ENCODE data around the gene WDR88. TPM values are rescaled to one million over a fixed set of nuclear protein-coding genes. Genes with fewer than 3 reads are reported as not detected.

WDR88 gene
- total RNA-seq, 1 donor from 2014 or later = not detected

DNA sequence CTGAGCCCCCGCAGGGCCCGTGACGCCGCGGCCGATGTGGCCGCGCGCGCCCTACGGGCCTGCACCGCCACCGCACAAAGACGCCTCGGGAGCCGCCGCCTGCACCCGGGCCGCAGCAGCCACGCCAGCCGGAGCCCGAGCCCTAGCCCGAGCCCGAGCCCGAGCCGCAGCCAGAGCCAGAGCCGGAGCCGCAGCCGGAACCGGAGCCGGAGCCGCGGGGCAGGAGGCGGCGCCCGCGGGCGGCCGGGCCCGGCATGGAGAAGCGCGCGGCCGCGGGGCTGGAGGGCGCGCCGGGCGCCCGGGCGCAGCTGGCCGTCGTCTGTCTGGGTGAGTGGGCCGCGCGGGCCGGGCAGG is 62.6 kb downstream of the WDR88 start:
- Histone ChIP-seq H3K27me3 (ENCODE audit: control insufficient read depth, insufficient read depth, low read length) (peaks cover 2% of the 10 kb centered on the region), H3K36me3 (ENCODE audit: control insufficient read depth, insufficient read depth, low read length) (no peaks in the 10 kb centered on the region), H3K4me3 (ENCODE audit: low read depth, low read length) (peak overlapping the region; percentile 43)
- no peak for FAIRE-seq
- no peak for DNase-seq (ENCODE audit: low read depth)
- TF ChIP-seq, protein P1, sequence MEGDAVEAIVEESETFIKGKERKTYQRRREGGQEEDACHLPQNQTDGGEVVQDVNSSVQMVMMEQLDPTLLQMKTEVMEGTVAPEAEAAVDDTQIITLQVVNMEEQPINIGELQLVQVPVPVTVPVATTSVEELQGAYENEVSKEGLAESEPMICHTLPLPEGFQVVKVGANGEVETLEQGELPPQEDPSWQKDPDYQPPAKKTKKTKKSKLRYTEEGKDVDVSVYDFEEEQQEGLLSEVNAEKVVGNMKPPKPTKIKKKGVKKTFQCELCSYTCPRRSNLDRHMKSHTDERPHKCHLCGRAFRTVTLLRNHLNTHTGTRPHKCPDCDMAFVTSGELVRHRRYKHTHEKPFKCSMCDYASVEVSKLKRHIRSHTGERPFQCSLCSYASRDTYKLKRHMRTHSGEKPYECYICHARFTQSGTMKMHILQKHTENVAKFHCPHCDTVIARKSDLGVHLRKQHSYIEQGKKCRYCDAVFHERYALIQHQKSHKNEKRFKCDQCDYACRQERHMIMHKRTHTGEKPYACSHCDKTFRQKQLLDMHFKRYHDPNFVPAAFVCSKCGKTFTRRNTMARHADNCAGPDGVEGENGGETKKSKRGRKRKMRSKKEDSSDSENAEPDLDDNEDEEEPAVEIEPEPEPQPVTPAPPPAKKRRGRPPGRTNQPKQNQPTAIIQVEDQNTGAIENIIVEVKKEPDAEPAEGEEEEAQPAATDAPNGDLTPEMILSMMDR (IDR thresholded peaks at IDR 0.05; ENCODE audit: insufficient read depth, low read length, severe bottlenecking) = no peak

DNA sequence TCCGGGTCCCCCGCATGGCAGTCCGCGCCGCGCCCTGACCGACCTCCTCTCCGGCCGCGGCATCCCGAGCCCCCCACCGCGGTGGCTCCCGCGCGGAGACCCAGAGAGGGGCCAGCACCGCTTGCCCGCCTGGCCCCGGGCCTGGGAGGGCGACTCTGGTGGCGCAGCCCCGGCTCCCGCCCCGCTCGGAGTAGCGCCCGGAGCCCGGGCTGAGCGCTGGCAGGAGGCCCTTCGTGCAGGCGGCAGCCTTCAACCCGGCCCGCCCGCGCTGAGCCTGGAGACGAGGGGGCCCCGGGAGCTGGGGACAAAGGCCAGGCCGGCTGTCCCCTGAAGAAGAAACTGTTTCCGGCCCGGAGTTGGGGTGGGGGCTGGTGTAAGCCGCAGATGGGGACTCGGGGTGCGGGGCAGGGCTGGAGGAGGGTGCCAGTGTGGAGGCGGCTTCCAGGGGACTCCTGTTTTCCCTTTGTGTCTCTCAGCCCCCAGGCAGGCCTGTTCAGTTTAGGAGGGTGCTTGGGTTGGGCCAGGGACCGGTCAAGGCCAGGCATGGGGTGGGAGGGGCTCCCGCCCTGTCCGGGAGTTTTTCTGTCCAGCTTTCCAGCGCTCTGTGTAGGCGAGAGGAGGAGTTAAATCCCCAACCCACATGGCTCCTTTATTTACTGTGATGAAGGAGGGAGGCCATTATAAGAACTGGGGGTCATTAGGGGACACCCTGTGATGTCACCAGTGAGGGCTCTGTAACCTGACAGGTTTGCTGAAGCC is 63.2 kb downstream of the WDR88 start:
- peak overlapping the region; percentile 43 for H3K4me3 ChIP-seq (ENCODE audit: low read depth, low read length)
- TF ChIP-seq, protein P1 (IDR thresholded peaks at IDR 0.05; ENCODE audit: insufficient read depth, low read length, severe bottlenecking) = no peak
- no peaks in the 10 kb centered on the region for H3K36me3 ChIP-seq (ENCODE audit: control insufficient read depth, insufficient read depth, low read length)
- no peak for FAIRE-seq
- no peak for DNase-seq (ENCODE audit: low read depth)
- peaks cover 2% of the 10 kb centered on the region for H3K27me3 ChIP-seq (ENCODE audit: control insufficient read depth, insufficient read depth, low read length)

- FAIRE-seq = no peak
- Histone ChIP-seq H3K4me3 (ENCODE audit: low read depth, low read length) (peak overlapping the region; percentile 43), H3K36me3 (ENCODE audit: control insufficient read depth, insufficient read depth, low read length) (no peaks in the 10 kb centered on the region)
Measured at GRCh38 chr19:33195645-33196347, 63.9 kb downstream of the WDR88 start.

DNA sequence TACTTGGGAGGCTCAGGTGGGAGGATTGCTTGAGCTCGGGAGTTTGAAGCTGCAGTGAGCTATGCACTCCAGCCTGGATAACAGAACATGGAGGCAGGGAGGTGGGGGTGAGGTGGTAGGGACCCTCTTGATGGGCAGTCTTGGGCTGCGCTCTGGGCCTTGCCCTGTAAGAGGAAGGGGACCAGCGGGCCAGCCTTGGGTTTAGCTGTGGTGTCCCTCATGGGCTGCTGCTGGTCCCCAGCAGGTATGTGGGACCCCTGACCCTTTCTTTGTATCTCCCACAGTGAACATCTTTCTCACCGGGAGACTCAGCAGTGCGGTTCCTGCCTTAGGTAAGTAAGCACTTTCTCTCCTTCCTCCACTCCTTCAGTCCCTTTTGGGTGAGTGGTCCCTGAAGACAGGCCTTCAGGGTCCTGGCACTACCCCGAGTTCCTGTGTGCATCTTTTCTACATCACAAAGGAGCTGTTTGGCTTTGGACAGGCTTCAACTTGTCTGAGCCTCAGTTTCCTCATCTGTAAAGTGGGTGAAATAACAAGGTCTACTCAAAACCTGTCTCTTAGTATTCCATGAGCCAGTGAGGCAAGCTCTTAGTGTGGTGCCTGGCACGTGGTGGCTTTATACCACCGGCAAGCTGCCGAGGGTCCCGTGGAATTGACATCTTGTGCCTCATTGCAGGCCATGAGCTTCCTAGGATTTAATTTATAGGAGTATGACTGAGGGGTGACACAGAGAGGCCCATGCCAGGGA is 64.7 kb downstream of the WDR88 start:
- no peak for DNase-seq (ENCODE audit: low read depth)
- Histone ChIP-seq H3K4me3 (ENCODE audit: low read depth, low read length) (no peak overlapping the region), H3K36me3 (ENCODE audit: control insufficient read depth, insufficient read depth, low read length) (no peaks in the 10 kb centered on the region), H3K27me3 (ENCODE audit: control insufficient read depth, insufficient read depth, low read length) (peaks cover 2% of the 10 kb centered on the region)
- TF ChIP-seq, protein P1 (IDR thresholded peaks at IDR 0.05; ENCODE audit: insufficient read depth, low read length, severe bottlenecking) = no peak
- FAIRE-seq = no peak

More at GRCh38 chr19:33195645-33196347, 63.9 kb downstream of the WDR88 start:
- peaks cover 2% of the 10 kb centered on the region for H3K27me3 ChIP-seq (ENCODE audit: control insufficient read depth, insufficient read depth, low read length)
- TF ChIP-seq, protein P1 (IDR thresholded peaks at IDR 0.05; ENCODE audit: insufficient read depth, low read length, severe bottlenecking) = no peak
- no peak for DNase-seq (ENCODE audit: low read depth)

GRCh38 chr19:33197591-33198000 is 65.7 kb downstream of the WDR88 start:
- FAIRE-seq (no peak), DNase-seq (ENCODE audit: low read depth) (no peak)
- H3K36me3 ChIP-seq (ENCODE audit: control insufficient read depth, insufficient read depth, low read length) = no peaks in the 10 kb centered on the region
- TF ChIP-seq, protein P1 (IDR thresholded peaks at IDR 0.05; ENCODE audit: insufficient read depth, low read length, severe bottlenecking) = no peak
- H3K27me3 ChIP-seq (ENCODE audit: control insufficient read depth, insufficient read depth, low read length) = peaks cover 2% of the 10 kb centered on the region
- no peak overlapping the region for H3K4me3 ChIP-seq (ENCODE audit: low read depth, low read length)

Measured in bronchial epithelial cell (primary cell).